A549 (cell line): ENCODE measurements around the gene MCM3AP. TPM values are rescaled to one million over a fixed set of nuclear protein-coding genes. Genes with fewer than 3 reads are reported as not detected.
"Not testable (repeated sequence)": the region's sequence is repeated elsewhere in the genome, so short reads cannot be mapped to it uniquely, and the experiment has no call there.

Experiments used
- ATAC-seq, 2 experiments: fragments of 200-7000 bp in 1 of 2; fragments of >200 bp in 1 of 2; cut with Nextera tagmentation in 1 of 2; cut with Tn5 transposase in 1 of 2; 3 replicates each; pipeline versions ENCODE4 v1.8.0 to v1.9.1; 2018 to 2020; ENCODE audit warnings: mild to moderate bottlenecking in 1 of 2, moderate library complexity in 1 of 2
- CTCF ChIA-PET: fragments of 300-600 bp; sonication (Branson Sonifier 250); formaldehyde crosslinking; extraction: SDS; loops from one replicate; lab custom pipeline; 2021; ENCODE audit warnings: antibody characterized with exemption, inconsistent platforms; lab: Yijun Ruan, JAX
- POLR2A ChIA-PET: fragments of 350-600 bp; formaldehyde crosslinking; extraction: SDS; loops from one replicate; lab custom pipeline; 2021; ENCODE audit warnings: antibody characterized with exemption, inconsistent platforms; lab: Yijun Ruan, JAX
- DNase-seq, 2 experiments: peaks; one replicate each; pipeline versions ENCODE4 v3.0.0 to v3.0.0-alpha.2; 2011 to 2016; ENCODE audit warnings: low read depth in 1 of 2, low spot score in 1 of 2
- FAIRE-seq: peaks from 2 replicates; lab custom pipeline; 2011; peaks lifted over from hg19 to GRCh38; lab: Jason Lieb, UNC
- H3K27ac ChIP-seq, 2 experiments: fragments of >200 bp; sonication (Bioruptor Twin); formaldehyde crosslinking; 3 replicates each; pipeline ENCODE4 v1.5.1; 2016 to 2017
- H3K4me1 ChIP-seq: fragments of >200 bp; sonication (Bioruptor Twin); formaldehyde crosslinking; 3 replicates; pipeline ENCODE4 v1.6.1; 2016
- H3K4me2 ChIP-seq: fragments of >200 bp; sonication (Bioruptor Twin); formaldehyde crosslinking; 3 replicates; pipeline ENCODE4 v1.6.1; 2016
- H3K4me3 ChIP-seq: fragments of >200 bp; sonication (Bioruptor Twin); formaldehyde crosslinking; 3 replicates; pipeline ENCODE4 v1.5.1; 2016
- H3K9me3 ChIP-seq: fragments of >200 bp; sonication (Bioruptor Twin); formaldehyde crosslinking; 3 replicates; pipeline ENCODE4 v1.6.1; 2016
- BHLHE40 ChIP-seq: IDR thresholded peaks from 2 replicates; pipeline ENCODE4 v1.6.1; 2012; ENCODE audit warnings: low read depth, low read length, inconsistent platforms
- CBX8 ChIP-seq: fragments of 200-600 bp; sonication (generic); IDR thresholded peaks from 2 replicates; pipeline ENCODE4 v1.6.1; 2016
- CHD4 ChIP-seq: fragments of 200-600 bp; sonication (generic); IDR thresholded peaks from 2 replicates; pipeline ENCODE4 v1.6.1; 2016; ENCODE audit warnings: antibody characterized with exemption, mild to moderate bottlenecking, borderline replicate concordance
- EHMT2 ChIP-seq: fragments of 200-600 bp; sonication (generic); IDR thresholded peaks from 2 replicates; pipeline ENCODE4 v1.6.1; 2016; ENCODE audit warnings: antibody characterized with exemption, low read depth, mild to moderate bottlenecking, moderate library complexity
- EP300 ChIP-seq, 2 experiments: fragments of >200 bp; sonication (Bioruptor Twin); formaldehyde crosslinking; IDR thresholded peaks; 2 replicates in 1 of 2; 3 replicates in 1 of 2; pipeline ENCODE4 v1.6.1; 2016 to 2017
- JUN ChIP-seq, 2 experiments: fragments of >200 bp; sonication (Bioruptor Twin); formaldehyde crosslinking; IDR thresholded peaks; 2 replicates in 1 of 2; 3 replicates in 1 of 2; pipeline ENCODE4 v1.6.1; 2016 to 2017
- JUNB ChIP-seq: fragments of >200 bp; sonication (Bioruptor Twin); formaldehyde crosslinking; IDR thresholded peaks from 2 replicates; pipeline ENCODE4 v1.6.1; 2016
- NFE2L2 ChIP-seq: fragments of 150-350 bp; conservative IDR thresholded peaks from 2 replicates; pipeline ENCODE4 v1.6.1; 2014; ENCODE audit warnings: low read length
- PHF8 ChIP-seq: fragments of 200-600 bp; sonication (generic); IDR thresholded peaks from 2 replicates; pipeline ENCODE4 v1.6.1; 2016; ENCODE audit warnings: low read depth, mild to moderate bottlenecking, antibody characterized with exemption, moderate library complexity, borderline replicate concordance
- RAD21 ChIP-seq, 2 experiments: fragments of >200 bp in 1 of 2; sonication (Bioruptor Twin) in 1 of 2; formaldehyde crosslinking in 1 of 2; IDR thresholded peaks in 1 of 2; conservative IDR thresholded peaks in 1 of 2; 2 replicates in 1 of 2; 3 replicates in 1 of 2; pipeline ENCODE4 v1.6.1; 2012 to 2018; ENCODE audit warnings: inconsistent platforms in 1 of 2
- RNF2 ChIP-seq: fragments of 200-600 bp; sonication (generic); IDR thresholded peaks from 2 replicates; pipeline ENCODE4 v1.6.1; 2016; ENCODE audit warnings: low read depth, mild to moderate bottlenecking, antibody characterized with exemption, moderate library complexity, borderline replicate concordance
- SREBF2 ChIP-seq: fragments of 450-650 bp; IDR thresholded peaks from 2 replicates; pipeline ENCODE4 v1.6.1; 2014; ENCODE audit warnings: mild to moderate bottlenecking, moderate library complexity
- TP53 ChIP-seq: fragments of 250-450 bp; sonication (Bioruptor Pico); IDR thresholded peaks from 2 replicates; pipeline ENCODE4 v1.5.0; 2021; ENCODE audit warnings: mild to moderate bottlenecking, moderate library complexity
- ZNF302 ChIP-seq: fragments of 250-450 bp; sonication (Bioruptor Pico); IDR thresholded peaks from 2 replicates; pipeline ENCODE4 v1.9.0; 2021; ENCODE audit warnings: inconsistent platforms, mild to moderate bottlenecking, moderate library complexity
- WGBS: methylation state at CpG from one replicate; pipeline ENCODE4 v1.1.6; 2017; ENCODE audit errors: missing lambda C conversion rate; 5-methylcytosine and 5-hydroxymethylcytosine counted together
- polyA plus RNA-seq, 4 experiments: library from polyadenylated mRNA; depleted of rRNA in 3 of 4; stranded (reverse); fragments of >200 nt; fragmentation: RNase III in 1 of 4; extraction: RNeasy Plus Mini Kit Qiagen cat#74134 plus additional on column Dnase treatment in 1 of 4; gene quantifications; 2 replicates in 3 of 4; 3 replicates in 1 of 4; pipeline ENCODE4 v1.2.3, GENCODE V29; 2011 to 2017
- TF ChIP-seq, protein P1 (sequence below): IDR thresholded peaks from 2 replicates; pipeline ENCODE4 v1.6.1; 2012
- TF ChIP-seq, protein P2 (sequence below): IDR thresholded peaks from 2 replicates; pipeline ENCODE4 v1.6.1; 2012; ENCODE audit warnings: low read depth, borderline replicate concordance
- TF ChIP-seq, protein P3 (sequence below): fragments of 200-600 bp; sonication (generic); IDR thresholded peaks from 2 replicates; pipeline ENCODE4 v1.6.1; 2016; ENCODE audit warnings: antibody characterized with exemption, mild to moderate bottlenecking, moderate library complexity
- TF ChIP-seq, protein P4 (sequence below): fragments of >200 bp; sonication (Bioruptor Twin); formaldehyde crosslinking; IDR thresholded peaks from 2 replicates; pipeline ENCODE4 v1.6.1; 2016
- TF ChIP-seq, protein P5 (sequence below): IDR thresholded peaks from 2 replicates; pipeline ENCODE4 v1.6.1; 2012
- TF ChIP-seq, protein P6 (sequence below): fragments of 150-350 bp; IDR thresholded peaks from 2 replicates; pipeline ENCODE4 v1.6.1; 2014; ENCODE audit warnings: low read depth, mild to moderate bottlenecking, low read length
- TF ChIP-seq, protein P7 (sequence below): fragments of >200 bp; sonication (Bioruptor Twin); formaldehyde crosslinking; IDR thresholded peaks from 3 replicates; pipeline ENCODE4 v1.5.1; 2016

The MCM3AP gene
- polyA plus RNA-seq, 2 of the 4 experiments (the other 2 are of a cell fraction): 41.2 to 43.6 TPM

DNA sequence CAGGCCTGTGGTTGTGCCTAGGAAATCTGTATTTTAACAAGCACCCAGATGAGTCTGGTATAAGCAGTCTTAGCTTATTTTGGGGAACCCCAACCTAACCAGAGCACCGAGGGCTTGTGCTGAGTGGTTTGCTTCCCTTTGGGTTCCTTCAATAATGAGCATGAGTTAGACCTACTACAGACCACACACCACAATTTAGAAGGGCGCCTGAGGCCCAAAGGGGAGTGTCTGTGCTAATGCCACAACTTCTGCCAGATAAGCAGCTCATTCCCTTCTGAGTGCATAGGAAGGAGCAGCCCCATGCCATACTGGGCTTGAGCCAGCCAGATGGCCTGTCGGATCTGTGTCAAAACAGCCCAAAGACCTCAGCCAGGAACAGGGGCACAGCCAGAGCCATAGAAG lies 41.5 kb downstream of the MCM3AP start:
- no peak overlapping the region for H3K27ac ChIP-seq
- H3K4me2 ChIP-seq: no peak overlapping the region
- ATAC-seq: no peak
- H3K4me1 ChIP-seq: no peaks in the 10 kb centered on the region
- ChIA-PET POLR2A (no interaction called here), CTCF (interaction anchor here (1.8 to 2.0 kb wide), 2 partner anchors 9 to 14 kb away, joined by 4 to 7 read pairs; no protein-coding TSS in a partner anchor)
- WGBS: 82% methylated on average over 1 of the region's 3 CpGs
- H3K9me3 ChIP-seq: no peaks in the 10 kb centered on the region
- no peak for FAIRE-seq
- H3K4me3 ChIP-seq: no peak overlapping the region
- DNase-seq: no peak
- TF ChIP-seq RNF2 (no peak), NFE2L2 (no peak), JUNB (no peak)
- TF ChIP-seq, protein P1, sequence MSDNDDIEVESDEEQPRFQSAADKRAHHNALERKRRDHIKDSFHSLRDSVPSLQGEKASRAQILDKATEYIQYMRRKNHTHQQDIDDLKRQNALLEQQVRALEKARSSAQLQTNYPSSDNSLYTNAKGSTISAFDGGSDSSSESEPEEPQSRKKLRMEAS: no peak

DNA sequence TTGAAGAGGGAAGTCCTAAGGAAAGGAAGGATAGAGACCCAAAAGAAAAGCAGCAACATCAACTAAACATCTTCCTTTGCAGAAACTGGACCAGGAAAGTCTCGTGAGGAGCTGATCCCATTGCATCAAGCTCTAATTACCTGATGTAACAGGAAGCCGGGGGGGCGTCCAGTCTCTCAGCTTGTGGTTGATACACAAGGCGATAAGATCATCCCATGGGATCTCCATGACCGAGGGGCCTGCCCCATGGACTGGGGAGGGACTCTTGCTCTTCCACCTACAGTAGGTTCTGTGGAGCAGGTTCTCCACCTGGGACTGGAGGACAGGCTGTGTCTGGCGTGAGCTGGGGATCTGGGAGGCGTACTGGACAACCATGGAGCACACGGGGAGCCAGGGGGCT lies 42.1 kb downstream of the MCM3AP start:
- Histone ChIP-seq H3K4me1 (no peaks in the 10 kb centered on the region), H3K9me3 (no peaks in the 10 kb centered on the region), H3K27ac (no peak overlapping the region), H3K4me2 (no peak overlapping the region), H3K4me3 (no peak overlapping the region)
- ChIA-PET POLR2A (no interaction called here), CTCF (interaction anchor here (1.8 to 2.0 kb wide), 2 partner anchors 9 to 13 kb away, joined by 4 to 7 read pairs; no protein-coding TSS in a partner anchor)
- ATAC-seq: no peak
- TF ChIP-seq RAD21 (conservative IDR thresholded peaks at IDR 0.05 in 1 of 2, IDR thresholded peaks at IDR 0.05 in 1 of 2) (no peak), CHD4 (no peak), EHMT2 (no peak), EP300 (IDR thresholded peaks at IDR 0.05) (no peak)
- FAIRE-seq: no peak
- no peak for DNase-seq
- WGBS: 94% methylated on average over 8 of the region's 8 CpGs

DNA sequence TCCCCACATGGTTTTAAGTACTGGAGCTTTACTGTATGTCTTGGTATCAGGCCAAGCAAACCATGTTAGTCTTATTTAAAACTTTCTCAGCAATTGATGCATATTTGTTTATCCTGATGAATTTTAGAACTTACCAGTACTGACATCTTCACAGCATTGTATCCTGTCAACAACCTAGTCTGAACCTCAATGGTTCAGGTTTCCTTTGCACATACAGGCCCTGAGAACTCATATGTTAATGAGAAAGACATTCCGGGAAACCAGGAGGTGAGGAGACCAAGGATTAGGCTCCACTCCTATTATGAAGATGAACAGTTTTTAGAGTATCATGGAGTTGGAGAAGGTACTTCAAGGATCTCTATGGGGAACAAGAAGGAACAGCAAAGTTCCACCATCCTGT lies 43.8 kb downstream of the MCM3AP start:
- ATAC-seq, H3K4me2 ChIP-seq, H3K4me1 ChIP-seq, POLR2A ChIA-PET, H3K4me3 ChIP-seq, DNase-seq, H3K27ac ChIP-seq, FAIRE-seq, H3K9me3 ChIP-seq: not testable (repeated sequence)
- CTCF ChIA-PET: interaction anchor here (0.6 to 0.7 kb wide), 2 partner anchors 11 to 24 kb away, joined by 3 read pairs; no protein-coding TSS in a partner anchor
- 95% methylated on average over 1 of the region's 1 CpG for WGBS

DNA sequence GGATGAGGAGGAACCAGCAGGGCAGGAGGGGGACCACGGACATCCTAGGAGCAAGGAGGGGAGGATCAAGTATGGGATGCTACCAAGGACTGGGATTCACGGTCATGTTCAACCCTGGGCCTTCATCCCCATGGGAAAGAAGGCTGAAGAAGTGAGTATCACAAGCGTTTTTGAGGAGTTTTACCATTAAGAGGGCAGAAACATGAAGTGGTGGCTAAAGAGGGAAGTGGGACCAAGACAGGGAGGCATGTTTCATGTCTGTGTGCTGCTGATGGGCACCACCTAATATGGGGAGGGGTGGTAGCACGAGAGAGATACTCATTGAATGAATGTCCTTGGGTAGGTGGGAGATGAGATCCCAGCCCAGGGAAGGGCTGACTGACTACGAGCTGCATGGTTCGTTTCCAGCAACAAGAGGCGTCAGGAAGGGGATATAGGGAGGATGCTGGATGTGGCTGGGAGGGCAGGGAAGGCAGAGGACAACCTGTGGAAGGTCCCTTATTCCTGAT lies 45.5 kb downstream of the MCM3AP start:
- WGBS: 86% methylated on average over 7 of the region's 7 CpGs
- POLR2A ChIA-PET: no interaction called here
- CTCF ChIA-PET: interaction anchor here (1.1 kb wide), 1 partner anchor 28 kb away, joined by 3 read pairs; no protein-coding TSS in a partner anchor
- TF ChIP-seq RNF2 (no peak), ZNF302 (CRISPR knock-in tag) (no peak), JUN (IDR thresholded peaks at IDR 0.05) (no peak), TP53 (CRISPR knock-in tag) (no peak), SREBF2 (no peak), BHLHE40 (no peak), PHF8 (no peak), CBX8 (no peak)
- TF ChIP-seq, protein P2, sequence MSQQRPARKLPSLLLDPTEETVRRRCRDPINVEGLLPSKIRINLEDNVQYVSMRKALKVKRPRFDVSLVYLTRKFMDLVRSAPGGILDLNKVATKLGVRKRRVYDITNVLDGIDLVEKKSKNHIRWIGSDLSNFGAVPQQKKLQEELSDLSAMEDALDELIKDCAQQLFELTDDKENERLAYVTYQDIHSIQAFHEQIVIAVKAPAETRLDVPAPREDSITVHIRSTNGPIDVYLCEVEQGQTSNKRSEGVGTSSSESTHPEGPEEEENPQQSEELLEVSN: no peak
- TF ChIP-seq, protein P3, sequence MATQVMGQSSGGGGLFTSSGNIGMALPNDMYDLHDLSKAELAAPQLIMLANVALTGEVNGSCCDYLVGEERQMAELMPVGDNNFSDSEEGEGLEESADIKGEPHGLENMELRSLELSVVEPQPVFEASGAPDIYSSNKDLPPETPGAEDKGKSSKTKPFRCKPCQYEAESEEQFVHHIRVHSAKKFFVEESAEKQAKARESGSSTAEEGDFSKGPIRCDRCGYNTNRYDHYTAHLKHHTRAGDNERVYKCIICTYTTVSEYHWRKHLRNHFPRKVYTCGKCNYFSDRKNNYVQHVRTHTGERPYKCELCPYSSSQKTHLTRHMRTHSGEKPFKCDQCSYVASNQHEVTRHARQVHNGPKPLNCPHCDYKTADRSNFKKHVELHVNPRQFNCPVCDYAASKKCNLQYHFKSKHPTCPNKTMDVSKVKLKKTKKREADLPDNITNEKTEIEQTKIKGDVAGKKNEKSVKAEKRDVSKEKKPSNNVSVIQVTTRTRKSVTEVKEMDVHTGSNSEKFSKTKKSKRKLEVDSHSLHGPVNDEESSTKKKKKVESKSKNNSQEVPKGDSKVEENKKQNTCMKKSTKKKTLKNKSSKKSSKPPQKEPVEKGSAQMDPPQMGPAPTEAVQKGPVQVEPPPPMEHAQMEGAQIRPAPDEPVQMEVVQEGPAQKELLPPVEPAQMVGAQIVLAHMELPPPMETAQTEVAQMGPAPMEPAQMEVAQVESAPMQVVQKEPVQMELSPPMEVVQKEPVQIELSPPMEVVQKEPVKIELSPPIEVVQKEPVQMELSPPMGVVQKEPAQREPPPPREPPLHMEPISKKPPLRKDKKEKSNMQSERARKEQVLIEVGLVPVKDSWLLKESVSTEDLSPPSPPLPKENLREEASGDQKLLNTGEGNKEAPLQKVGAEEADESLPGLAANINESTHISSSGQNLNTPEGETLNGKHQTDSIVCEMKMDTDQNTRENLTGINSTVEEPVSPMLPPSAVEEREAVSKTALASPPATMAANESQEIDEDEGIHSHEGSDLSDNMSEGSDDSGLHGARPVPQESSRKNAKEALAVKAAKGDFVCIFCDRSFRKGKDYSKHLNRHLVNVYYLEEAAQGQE: no peak
- TF ChIP-seq, protein P4, sequence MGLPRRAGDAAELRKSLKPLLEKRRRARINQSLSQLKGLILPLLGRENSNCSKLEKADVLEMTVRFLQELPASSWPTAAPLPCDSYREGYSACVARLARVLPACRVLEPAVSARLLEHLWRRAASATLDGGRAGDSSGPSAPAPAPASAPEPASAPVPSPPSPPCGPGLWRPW: no peak
- TF ChIP-seq, protein P5, sequence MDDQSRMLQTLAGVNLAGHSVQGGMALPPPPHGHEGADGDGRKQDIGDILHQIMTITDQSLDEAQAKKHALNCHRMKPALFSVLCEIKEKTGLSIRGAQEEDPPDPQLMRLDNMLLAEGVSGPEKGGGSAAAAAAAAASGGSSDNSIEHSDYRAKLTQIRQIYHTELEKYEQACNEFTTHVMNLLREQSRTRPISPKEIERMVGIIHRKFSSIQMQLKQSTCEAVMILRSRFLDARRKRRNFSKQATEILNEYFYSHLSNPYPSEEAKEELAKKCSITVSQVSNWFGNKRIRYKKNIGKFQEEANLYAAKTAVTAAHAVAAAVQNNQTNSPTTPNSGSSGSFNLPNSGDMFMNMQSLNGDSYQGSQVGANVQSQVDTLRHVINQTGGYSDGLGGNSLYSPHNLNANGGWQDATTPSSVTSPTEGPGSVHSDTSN: no peak
- TF ChIP-seq, protein P6, sequence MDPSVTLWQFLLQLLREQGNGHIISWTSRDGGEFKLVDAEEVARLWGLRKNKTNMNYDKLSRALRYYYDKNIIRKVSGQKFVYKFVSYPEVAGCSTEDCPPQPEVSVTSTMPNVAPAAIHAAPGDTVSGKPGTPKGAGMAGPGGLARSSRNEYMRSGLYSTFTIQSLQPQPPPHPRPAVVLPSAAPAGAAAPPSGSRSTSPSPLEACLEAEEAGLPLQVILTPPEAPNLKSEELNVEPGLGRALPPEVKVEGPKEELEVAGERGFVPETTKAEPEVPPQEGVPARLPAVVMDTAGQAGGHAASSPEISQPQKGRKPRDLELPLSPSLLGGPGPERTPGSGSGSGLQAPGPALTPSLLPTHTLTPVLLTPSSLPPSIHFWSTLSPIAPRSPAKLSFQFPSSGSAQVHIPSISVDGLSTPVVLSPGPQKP: no peak
- TF ChIP-seq, protein P7, sequence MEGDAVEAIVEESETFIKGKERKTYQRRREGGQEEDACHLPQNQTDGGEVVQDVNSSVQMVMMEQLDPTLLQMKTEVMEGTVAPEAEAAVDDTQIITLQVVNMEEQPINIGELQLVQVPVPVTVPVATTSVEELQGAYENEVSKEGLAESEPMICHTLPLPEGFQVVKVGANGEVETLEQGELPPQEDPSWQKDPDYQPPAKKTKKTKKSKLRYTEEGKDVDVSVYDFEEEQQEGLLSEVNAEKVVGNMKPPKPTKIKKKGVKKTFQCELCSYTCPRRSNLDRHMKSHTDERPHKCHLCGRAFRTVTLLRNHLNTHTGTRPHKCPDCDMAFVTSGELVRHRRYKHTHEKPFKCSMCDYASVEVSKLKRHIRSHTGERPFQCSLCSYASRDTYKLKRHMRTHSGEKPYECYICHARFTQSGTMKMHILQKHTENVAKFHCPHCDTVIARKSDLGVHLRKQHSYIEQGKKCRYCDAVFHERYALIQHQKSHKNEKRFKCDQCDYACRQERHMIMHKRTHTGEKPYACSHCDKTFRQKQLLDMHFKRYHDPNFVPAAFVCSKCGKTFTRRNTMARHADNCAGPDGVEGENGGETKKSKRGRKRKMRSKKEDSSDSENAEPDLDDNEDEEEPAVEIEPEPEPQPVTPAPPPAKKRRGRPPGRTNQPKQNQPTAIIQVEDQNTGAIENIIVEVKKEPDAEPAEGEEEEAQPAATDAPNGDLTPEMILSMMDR: no peak

More for the DNA sequence above, 45.5 kb downstream of the MCM3AP start:
- H3K4me3 ChIP-seq: no peak overlapping the region
- no peak overlapping the region for H3K27ac ChIP-seq
- no peak for DNase-seq
- H3K4me1 ChIP-seq: no peaks in the 10 kb centered on the region
- H3K9me3 ChIP-seq: no peaks in the 10 kb centered on the region
- no peak for ATAC-seq
- no peak overlapping the region for H3K4me2 ChIP-seq
- no peak for FAIRE-seq
